NK-92 (cell line): Measurements from ENCODE around the gene TMOD1.
"Not testable (repeated sequence)": the region's sequence is repeated elsewhere in the genome, so short reads cannot be mapped to it uniquely, and the experiment has no call there.

ENCODE experiments used
- DNase-seq: peaks from one replicate; lab custom pipeline; 2025; ENCODE audit not compliant: unreplicated experiment; lab: John Stamatoyannopoulos, UW

Gene TMOD1

DNA sequence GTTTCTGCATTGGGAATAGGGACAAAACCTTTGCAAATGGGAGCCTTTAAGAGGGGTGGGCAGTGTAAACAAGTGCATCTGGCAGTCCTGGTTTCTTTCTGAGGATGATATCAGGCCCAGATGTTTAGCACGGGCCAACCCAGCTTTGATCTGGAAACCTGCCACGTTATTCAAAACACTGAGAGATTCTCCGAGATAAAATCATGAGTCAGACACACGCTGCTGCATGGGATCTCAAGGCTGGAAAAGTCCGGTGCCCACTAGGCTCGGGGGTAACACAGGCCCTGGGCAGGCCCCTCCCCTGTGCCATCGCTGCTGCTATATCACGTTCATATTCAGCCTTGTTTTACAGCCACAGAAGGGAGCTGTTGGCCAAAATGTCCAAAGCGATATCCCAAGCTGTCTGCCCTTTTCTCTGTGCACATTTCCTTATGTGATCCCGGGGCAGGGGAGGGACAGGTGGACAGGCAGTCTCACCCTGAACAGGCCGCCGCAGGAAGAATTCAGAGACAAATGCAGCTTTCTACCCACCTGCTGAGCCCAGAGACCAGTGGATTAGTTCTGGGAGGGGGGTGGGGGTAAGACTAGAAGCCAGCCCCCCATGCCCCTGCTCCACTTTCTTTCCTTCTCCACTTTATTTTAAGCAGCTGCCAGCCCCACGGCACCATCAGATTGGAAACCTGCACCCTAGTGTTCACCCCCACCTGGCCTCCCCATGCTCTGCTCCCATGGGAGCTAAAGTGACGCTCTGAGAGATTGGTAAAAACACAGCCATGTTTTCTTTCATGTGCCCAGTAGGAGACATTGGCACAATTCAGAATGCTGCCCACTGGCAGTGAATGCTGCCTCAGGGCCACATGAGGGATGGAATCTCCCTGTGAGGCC is 63.1 kb downstream of the TMOD1 start:
- DNase-seq: no peak

DNA sequence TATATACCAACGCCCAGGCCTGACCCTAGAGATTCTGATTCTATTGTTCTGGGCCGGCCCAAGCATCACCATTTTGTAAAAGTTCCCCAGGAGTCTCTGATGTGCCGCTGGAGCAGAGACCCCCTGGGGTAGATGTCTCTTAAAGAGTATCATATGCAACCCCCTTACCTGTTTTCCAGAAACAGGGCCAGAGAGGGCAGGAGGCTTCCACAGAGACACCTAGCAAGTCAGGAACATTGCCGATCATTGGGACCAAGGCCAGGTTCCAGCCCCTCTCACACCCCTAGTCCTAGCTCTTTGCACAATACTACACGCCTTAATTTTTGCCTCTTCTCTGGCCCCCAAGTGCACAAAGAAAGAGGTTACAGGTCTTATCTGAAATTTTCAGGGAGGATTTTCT is 63.8 kb downstream of the TMOD1 start:
- DNase-seq: no peak

DNA sequence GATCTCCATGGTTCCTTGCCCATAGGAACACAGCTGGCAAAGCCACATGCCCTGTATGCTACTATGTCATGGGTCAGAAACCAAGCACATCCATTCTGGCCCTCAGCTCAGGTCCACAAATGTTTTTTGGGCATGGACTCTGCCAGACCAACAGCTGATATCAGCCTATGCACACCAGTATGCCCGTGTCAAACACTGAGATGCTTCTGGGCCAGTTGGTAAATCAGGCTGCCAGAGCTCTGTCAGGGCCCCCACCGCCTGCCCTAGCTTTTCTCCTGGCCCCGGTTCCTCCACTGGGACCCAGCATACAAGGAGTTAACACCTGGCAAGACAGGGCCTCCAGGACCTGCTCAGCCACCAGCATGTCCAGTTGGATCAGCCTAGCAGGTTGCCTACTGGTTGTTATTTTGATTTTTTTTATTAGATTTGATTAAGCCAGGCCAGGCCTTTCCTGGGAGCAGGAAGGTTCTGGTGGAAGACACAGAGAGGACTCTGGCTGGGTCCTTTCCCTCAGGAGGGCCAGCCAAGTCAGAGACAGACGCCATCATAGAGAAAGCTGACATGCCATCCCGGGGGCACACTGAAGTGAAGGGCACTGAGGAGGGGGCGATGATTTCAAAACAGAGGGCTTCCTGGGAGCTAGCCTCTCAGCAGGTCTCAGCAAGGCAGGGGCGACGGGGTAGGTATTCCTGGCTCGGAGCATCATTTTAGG is 65.9 kb downstream of the TMOD1 start:
- DNase-seq: no peak

DNA sequence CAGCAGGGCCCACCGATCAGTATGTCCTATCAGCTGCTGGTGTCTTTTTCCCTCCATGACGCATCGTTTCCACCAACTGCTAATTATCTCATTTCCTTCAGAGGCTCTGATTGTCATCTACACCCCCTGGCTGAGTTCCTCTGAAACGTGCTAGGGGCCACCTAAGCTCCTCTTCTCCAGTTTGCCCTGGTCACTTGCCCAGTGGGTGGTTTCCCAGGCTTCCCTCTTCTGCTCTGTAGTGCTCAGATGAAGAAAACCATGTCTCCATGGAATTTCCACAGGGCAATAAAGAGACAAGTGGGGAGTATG is 66.4 kb downstream of the TMOD1 start:
- no peak for DNase-seq

DNA sequence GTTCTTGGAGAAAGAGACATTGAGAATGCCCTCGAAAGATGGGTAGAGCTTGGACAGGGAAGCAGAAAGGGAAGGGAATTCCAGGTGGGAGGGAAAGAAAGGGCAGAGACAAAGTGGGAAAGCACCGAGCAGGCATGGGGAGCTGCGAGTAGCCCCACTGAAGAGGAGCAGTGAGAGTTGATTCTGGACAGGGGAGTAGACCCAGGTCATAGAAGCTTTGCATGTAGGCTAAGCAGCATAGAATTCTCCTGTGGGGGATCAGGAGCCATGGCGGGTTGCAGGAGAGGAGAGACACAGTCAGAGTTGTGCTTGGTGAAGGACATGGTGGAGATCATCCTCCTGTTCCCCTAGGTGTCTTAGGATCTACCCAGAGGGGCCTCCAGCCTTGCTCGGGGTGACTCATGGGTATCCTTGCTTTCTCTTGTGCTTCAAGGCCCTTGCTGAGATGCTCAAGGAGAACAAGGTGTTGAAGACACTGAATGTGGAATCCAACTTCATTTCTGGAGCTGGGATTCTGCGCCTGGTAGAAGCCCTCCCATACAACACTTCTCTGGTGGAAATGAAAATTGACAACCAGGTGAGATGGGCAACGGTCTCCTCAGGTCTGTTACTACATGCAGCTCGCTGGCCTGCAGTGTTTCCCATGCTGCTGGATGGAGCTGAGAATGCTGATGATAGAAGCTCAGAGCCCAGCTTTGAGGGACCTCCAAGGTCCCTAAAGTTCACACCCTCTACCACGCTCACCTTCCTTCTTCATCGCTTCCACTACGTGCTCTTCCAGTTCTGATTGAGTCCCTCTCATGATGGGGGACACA is 67.2 kb downstream of the TMOD1 start:
- no peak for DNase-seq

DNA sequence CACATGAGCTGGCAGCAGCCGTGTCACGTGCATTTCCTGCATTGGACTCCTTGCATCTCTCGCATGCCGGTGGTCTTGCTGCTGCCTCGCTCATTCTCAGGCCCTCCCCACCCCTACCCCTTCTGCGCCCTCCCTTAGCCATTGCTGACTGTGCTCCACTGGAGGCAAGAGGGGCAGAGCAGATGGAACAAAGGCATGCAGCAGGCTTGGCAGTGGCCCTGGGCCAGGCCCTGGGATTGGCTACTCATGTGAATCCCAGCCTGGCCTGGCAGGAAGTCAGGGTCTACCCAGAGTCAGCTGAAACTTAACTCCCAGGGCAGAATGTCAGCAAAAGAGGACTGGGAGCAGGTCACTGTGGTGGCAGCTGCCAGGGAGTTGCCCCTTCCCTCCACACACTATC is 69.4 kb downstream of the TMOD1 start:
- no peak for DNase-seq

DNA sequence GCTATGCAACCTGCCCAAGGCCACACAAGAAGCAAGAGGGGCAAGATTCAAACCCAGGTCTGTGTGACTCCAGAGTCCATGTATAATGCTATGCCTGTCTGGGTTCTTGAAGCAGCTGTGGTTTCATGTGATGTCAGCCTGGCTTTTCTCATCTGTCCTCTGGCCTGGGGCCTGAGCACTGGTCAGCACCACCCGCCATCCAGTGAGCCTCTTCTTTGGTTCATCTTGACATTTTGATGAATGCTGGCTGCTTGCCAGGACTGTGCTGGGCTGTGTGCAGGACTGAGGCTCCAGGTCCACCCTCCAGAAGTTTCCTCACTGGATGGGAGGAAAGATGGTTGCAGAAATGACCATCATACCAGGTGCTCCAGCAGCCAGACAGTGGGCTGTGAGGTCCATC is 70.2 kb downstream of the TMOD1 start:
- no peak for DNase-seq

DNA sequence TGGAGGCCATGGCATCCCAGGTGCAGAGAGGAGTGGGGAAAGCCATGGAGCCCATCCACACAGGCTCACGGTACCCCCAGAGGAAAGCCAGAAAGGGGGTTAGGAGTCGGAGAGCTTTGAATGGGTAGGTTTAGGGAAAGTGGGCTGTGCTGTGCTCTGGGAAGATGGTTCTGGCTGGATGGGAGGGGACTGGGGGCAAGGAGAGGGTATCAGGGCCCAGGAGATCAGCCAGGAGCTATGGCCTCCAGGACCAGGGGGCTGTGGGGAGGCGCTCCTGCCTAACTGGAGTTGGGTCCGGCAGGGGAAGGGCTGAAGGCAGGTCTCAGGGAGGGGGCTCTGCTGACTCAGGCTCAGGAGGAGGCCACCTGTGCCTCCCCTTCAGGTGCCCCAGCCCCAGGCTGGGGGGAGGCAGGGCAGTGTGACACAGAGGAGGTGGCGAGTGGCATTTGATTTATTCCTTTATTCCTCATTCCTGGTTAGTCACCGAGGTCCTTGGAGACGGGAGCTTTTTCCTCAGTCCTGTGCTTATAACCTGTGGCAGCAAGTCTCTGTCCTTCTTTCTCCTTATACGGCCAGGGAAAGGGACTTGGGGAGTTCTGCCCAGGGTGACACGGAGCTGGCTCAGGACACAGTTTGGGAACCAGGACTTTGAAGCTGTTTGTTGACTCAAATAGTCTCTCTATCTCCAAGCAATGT is 70.9 kb downstream of the TMOD1 start:
- DNase-seq: no peak

DNA sequence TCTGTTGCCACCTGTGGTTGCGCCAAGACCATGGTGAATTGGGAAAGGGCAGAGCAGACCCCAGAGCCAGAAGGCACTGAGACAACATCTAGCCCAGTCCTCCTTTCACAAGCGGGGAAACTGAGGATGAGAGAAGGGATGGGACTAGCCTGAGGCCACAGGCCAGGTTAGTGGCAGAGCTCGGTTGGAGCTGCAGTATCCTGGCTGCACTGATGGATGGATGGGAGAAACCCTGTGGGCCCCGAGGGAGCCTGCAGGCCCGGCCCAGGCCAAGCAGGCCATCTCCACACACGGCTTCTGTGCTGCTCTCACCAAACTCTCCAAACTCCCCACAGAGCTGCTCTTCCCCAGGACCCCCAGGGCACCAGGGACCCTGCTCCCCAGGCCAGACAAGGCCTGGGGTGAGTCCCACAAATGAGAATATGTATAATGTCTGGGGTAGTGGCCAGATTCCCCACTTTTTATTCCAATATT is 71.5 kb downstream of the TMOD1 start:
- DNase-seq: no peak

DNA sequence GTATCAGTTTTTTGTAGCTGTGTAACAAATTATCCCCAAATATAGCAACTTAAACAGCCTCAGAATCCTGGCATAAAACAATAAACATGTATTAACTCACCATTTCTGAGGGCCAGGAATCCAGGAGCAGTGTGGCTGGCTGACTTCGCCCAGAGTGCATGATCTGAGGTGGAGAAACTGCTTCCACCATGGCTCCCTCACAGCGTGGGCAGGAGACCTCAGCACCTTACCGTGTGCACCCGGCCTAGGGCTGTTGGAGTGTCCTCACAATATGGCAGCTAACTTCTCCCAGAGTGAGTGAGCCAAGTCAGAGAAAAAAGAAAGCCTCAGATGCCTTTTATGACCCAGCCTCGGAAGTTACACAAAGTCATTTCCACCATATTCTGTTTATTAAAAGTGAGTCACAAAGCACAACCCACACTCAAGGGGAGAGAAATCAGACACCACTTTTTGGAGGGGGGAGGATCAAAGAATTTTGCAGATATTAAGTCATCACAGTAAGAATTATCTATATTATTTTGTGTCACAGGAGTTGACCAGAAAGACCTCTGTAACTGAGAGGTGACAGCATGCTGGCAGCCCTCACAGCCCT is 72.1 kb downstream of the TMOD1 start:
- no peak for DNase-seq

DNA sequence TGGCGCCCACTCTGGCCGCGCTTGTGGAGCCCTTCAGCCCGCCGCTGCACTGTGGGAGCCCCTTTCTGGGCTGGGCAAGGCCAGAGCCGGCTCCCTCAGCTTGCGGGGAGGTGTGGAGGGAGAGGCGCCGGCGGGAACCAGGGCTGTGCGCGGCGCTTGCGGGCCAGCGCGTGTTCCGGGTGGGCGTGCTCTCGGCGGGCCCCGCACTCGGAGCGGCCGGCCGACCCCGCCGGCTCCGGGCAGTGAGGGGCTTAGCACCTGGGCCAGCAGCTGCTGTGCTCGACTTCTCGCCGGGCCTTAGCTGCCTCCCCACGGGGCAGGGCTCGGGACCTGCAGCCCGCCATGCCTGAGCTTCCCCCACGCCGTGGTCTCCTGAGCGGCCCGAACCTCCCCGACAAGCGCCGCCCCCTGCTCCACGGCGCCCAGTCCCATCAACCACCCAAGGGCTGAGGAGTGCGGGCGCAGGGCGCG is 72.7 kb downstream of the TMOD1 start:
- not testable (repeated sequence) for DNase-seq

DNA sequence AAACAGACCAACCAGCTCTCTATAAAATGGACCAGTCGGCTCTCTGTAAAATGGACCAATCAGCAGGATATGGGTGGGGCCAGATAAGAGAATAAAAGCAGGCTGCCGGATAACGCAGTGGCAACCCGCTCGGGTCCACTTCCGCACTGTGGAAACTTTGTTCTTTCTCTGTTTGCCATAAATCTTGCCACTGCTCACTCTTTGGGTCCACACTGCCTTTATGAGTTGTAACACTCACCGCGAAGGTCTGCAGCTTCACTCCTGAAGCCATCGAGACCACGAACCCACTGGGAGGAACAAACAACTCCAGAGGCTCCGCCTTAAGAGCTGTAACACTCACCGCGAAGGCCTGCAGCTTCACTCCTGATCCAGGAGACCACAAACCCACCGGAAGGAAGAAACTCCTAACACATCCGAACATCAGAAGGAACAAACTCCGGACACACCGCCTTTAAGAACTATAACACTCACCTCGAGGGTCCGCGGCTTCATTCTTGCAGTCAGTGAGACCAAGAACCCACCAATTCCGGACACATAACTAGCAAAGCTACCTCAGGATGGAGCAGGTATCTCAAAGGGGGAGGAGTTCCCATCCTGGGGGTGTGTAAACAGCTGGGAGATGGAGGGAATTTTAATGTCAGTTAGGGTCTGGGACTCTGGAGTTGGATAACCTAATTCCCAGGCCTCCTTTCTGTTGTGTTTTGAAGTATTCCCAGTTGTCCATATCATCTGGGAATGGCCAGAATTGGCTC is 73.6 kb downstream of the TMOD1 start:
- DNase-seq: not testable (repeated sequence)

DNA sequence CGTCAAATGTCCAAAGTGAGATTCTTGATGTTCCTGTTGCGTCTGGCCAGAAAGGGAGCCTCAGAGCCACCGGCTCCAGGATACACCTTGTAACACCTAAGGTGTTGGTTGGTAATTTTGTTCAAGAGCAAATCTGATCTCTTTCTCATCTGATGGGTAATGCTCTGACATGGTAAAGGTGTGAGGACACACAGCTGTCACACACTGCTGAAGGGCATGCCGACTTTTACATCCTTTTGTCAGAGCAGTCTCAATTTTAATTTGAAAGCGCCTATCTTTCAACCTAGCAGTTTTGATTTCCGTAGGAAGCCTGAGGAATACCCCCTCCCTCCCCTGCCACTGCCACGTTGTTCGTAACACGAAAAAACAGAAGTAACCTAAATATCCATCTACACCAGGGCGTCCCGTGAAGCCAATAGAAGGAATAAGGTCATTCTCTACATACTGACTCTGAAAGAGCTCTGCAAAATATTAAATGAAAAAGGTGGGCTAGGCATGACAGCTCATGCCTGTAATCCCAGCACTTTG is 74.3 kb downstream of the TMOD1 start:
- DNase-seq: no peak

DNA sequence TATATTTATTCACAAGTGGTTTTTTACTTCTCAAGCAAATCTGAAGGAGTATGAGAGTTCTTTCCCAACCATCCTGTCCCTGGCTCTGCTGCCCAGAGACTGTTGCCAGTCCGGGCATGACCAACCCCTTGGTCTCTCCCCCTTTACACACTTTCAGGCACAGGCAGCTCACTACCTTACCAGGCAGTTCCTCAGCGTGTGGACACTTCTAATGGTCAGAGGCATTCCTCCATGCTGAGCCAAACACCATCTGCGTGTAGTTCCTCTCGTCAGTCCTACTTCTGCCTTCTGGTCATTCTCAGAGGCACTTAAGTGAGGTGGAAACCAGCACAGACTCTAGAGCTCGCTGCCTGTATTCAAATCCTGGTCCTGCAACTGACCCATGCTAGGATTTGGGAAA is 75.6 kb downstream of the TMOD1 start:
- no peak for DNase-seq

DNA sequence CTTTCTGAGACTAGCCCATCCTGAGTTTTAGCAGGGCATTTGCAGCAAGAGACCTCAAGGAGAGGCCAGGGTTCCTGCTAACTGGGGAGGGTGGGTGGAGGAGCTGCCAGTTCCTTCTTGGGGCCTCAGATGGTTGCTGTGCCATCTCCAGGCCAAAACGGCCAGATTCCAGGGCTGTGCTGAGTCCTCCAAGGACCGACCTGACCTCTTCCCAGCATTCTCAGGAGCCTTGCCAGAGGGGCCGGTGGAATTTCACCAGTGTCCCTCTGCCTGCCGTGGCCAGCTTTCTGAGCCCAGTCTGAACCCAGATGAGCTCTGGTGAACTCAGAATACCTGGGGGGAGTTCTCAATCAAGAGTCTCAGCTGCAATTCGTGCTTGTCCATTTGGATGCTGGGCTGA is 77.4 kb downstream of the TMOD1 start:
- no peak for DNase-seq

DNA sequence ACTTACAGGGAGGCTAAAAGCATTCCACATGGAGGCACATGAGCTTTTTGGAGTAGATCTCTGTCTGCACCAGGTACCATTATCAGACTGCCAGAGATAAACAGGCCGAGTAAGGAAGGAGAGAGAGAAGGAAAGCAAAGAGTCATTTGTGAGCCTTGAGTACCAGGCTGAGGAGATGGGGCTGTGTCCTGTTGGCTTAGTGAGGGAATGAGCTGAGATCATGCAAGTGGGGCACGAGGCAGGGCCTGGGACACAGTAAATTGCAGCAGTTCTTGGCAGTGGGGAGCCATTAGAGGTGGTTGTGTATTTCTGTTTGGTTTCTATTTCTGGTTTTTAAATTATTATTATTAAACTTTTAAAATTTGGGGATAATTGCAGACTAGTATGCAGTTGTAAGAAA is 78.4 kb downstream of the TMOD1 start:
- no peak for DNase-seq

DNA sequence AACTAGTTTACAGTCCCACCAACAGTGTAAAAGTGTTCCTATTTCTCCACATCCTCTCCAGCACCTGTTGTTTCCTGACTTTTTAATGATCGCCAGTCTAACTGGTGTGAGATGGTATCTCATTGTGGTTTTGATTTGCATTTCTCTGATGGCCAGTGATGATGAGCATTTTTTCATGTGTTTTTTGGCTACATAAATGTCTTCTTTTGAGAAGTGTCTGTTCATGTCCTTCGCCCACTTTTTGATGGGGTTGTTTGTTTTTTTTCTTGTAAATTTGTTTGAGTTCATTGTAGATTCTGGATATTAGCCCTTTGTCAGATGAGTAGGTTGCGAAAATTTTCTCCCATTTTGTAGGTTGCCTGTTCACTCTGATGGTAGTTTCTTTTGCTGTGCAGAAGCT is 80.1 kb downstream of the TMOD1 start:
- not testable (repeated sequence) for DNase-seq

DNA sequence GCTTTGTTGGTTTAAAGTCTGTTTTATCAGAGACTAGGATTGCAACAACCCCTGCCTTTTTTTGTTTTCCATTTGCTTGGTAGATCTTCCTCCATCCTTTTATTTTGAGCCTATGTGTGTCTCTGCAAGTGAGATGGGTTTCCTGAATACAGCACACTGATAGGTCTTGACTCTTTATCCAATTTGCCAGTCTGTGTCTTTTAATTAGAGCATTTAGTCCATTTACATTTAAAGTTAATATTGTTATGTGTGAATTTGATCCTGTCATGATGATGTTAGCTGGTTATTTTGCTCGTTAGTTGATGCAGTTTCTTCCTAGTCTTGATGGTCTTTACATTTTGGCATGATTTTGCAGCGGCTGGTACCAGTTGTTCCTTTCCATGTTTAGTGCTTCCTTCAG is 83.3 kb downstream of the TMOD1 start:
- not testable (repeated sequence) for DNase-seq

DNA sequence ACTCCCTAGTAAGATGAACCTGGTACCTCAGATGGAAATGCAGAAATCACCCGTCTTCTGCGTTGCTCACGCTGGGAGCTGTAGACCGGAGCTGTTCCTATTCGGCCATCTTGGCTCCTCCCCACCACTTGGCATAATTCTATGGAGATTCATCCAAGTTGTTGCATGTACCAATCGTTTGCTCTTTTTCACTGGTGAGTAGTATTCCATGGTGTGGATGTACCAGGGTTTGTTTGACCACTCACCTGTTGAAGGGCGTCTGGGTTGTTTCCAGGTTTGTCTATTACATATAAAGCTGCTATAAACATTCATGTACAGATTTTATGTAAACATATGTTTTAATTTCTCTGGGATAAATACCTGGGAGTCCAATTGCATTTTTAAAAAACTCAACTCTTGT is 85.4 kb downstream of the TMOD1 start:
- DNase-seq: not testable (repeated sequence)

DNA sequence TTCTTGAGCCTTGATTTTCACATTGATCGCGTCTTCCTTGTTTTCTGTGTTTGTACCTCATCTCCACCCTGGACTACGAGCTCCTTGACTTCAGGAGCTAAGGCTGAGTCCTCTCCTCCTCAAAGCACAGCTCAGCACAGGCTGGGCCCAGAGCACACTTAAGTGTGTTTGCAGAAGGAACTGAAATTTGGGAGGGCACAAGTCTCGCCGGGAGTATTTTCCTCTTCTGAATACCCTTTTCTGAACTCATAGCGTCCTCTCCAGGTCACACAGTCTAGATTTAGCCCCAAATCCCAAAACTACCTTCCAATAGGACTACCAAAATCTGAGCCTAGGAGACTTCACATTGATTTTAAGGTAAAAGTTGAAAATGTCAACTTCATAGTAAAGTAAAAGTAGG is 90.1 kb downstream of the TMOD1 start:
- DNase-seq: no peak
